HG03442 (cell line): Measurements from ENCODE around the gene PRKAR1A.
A peak's percentile ranks its signal among the peaks of the same experiment; 100 is the strongest.
"Not testable (repeated sequence)": the region's sequence is repeated elsewhere in the genome, so short reads cannot be mapped to it uniquely, and the experiment has no call there.

ENCODE experiments used
- ATAC-seq: cut with Tn5 transposase; IDR thresholded peaks from one replicate; pipeline ENCODE4 v1.9.1; 2021; ENCODE audit warnings: mild to moderate bottlenecking, moderate library complexity; ENCODE audit not compliant: unreplicated experiment

Gene PRKAR1A

GRCh38 chr17:68512247-68512959, at the start of gene PRKAR1A:
Gene PRKAR1A, plus strand, starts transcription at chr17:68512430. Its CDS starts 2,970 bp downstream, at chr17:68515400.
- ATAC-seq = peak; percentile 90

GRCh38 chr17:68463211-68464019, 48.8 kb upstream of the PRKAR1A start:
- ATAC-seq = no peak

GRCh38 chr17:68468334-68468733, 43.9 kb upstream of the PRKAR1A start:
- no peak for ATAC-seq

DNA sequence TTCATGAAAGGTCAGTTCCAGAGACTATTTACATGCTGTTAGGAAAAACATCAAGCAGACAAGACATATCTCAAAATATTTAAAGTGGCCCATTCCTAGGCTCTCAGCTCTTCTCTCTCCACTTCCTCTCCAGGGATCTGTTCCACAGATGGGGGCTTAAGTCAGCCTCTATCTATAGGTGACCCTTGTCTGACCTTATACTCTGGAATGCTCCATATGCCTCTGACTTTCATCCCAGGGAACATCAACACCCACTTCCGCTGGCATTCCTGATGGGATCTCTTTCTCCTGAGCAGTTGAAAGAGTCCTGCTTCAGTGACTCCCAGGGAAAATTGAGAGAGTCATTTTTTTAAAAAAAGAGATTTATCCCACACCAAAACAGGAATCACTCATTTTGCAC, 43.4 kb upstream of the PRKAR1A start:
- no peak for ATAC-seq

GRCh38 chr17:68470961-68471360, 41.3 kb upstream of the PRKAR1A start:
- ATAC-seq = no peak

- ATAC-seq = no peak
These were observed 31.3 kb upstream of the PRKAR1A start for GRCh38 chr17:68480885-68481284.

GRCh38 chr17:68482576-68483041, 29.6 kb upstream of the PRKAR1A start:
- no peak for ATAC-seq

- no peak for ATAC-seq
These were observed 27.8 kb upstream of the PRKAR1A start for GRCh38 chr17:68484458-68484857.

DNA sequence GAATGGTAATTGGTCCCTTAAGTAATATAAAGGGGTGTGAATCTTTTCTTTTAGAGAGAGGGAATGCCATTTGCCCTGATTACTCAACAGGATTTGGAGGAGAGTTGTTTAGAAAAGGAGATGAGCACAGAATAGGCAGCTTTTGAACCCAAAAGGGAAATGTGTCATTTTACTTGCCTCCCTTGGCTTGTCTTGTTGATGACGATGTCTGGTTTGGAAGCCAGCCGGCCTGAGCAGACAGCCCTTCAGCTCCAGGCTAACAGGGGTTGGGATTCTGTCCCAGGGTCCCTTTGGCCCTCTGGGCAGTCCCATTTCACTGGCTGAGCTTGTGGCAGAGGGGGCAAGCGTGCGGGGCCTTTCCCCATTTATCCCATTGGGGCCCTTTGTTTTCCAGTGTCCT, 22.3 kb upstream of the PRKAR1A start:
- ATAC-seq = no peak

DNA sequence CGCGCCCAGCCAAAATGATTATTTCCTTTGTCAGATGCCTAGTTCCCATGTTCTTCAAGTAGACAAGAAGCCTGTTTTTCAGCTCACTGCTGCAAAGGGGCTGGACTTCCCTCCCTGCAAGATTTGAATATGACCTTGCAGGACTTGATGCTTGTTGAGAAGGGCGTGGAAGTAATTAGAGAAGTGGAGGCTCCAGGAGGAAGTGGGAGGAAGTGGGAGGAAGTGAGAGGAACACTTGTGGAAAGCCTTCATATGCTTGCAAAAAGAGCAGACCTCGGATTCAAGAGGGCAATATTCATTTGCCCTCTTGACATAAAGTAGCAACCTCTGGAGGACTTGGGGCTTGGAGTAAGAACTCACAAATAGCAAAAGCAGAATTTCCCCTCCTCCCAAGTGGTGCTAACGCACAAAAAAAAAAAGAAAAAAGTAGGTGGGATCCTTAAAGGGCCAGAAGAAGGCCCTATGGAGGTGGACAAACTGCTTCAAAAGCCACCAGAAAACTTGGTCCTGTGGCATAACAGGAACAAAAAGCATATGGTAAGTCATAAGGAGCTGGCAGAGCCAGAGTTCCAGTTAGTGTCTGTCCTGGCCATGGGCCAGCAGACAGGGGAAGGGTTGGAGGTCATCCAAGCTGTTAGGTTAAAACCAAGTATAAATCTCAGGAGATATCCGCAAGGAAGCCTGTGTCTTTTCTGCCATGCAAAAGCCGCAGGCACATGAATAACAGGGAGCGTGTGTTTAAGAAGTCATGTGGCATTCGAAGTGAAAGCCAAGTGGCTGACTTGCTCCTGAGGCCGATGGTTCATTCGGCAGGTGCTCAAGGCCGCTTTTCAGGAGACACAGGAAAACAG, 20.6 kb upstream of the PRKAR1A start:
- ATAC-seq = no peak

GRCh38 chr17:68492394-68493054, 19.7 kb upstream of the PRKAR1A start:
- not testable (repeated sequence) for ATAC-seq

- ATAC-seq = no peak
These were observed 17.1 kb upstream of the PRKAR1A start for GRCh38 chr17:68495081-68495480.

GRCh38 chr17:68497885-68498319, 14.3 kb upstream of the PRKAR1A start:
- ATAC-seq = peak; percentile 90

GRCh38 chr17:68498479-68499326, 13.5 kb upstream of the PRKAR1A start:
- peak; percentile 15 for ATAC-seq

GRCh38 chr17:68499587-68499986, 12.6 kb upstream of the PRKAR1A start:
- no peak for ATAC-seq

DNA sequence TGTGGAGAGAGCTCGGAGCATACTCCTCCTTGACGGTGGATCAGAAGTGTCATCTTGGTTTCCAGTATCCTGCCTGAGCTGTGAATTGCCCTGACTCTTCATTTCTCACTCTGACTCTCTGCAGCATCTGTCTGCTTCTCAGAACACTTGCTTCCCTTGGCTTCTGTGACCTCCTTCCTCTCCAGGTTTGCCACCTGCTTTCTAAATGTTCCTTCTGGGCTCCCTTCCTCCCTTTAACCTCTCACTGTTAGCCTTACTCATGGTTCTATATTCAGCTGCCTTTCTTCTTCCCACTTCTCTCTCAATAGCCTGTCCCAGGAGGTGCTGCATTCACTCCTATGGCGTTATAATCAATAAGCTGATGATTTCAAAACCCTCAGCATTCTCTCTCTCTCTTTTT, 11.2 kb upstream of the PRKAR1A start:
- ATAC-seq = no peak

DNA sequence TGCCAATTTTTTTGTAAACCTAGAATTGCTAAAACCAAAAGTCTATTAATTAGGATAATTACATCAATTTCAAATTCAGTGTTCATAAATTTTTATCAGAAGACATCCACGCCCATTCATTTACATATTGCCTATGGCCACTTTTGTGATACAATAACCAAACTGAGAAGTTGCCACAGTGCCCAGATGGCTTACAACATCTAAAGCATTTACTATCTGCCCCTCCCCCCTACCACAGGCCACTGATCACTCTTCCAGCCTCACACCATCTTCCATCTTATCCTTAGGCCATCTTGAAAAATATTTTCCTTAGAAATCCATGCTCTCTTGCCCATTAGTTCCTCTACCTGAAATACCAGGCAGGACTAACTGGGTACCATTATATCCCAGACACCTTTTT, 6.3 kb upstream of the PRKAR1A start:
- no peak for ATAC-seq

DNA sequence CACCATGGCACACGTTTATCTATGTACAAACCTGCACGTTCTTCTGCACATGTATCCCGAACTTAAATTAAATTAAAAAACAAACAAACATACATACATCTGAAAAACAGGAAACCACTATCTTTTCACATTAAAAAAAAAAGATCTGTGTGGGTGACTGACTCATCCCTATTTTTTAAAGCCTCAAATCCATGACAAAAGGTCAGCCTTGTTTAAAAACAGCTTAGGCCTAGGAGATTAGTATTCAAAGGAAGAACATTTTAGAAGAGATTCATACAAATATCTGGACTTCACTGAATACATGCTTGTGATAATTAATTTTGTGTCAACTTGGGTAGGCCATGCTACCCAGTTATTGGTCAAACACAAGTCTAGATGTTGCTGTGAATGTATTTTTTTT, 4.7 kb upstream of the PRKAR1A start:
- ATAC-seq = no peak

DNA sequence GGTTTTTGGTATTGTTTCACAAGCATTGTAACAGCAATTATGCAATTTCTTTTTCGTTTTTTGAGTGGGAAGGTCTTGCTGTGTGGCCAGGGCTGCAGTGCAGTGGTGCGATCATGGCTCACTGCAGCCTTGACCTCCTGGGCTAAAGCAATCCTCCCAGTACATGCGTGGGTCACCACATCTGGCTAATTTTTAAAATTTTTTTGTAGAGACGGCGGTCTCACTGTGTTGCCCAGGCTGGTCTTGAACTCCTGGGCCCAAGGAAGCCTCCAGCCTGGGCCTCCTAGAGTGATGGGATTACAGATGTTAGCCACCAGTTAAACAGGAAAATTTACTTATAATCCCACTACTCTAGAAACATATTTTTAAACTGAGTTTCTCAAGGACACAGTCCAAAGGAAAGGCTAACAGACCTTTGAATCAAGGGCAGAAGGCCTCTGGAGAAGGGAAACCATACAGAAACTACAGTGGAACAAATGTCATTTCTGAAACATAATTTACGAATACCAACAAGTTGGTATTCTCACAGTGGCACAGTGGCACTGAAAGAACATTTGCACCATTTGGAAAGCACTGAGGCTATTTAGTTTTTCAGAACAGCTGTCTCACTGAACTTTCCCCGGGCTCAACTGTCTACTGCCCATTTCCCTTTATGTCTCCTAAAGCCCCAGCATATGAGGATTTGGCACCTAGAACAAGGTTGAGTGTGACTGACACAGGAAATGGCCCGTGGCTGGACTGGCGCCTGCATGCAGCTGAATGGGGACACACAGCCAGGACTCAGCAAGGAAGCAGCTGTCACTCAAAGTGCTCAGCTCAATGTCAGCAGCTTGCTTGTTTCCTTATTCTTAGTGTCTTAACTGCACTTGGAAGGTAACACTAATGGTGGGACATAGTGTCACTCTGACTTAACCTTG, 2.8 kb upstream of the PRKAR1A start:
- no peak for ATAC-seq
